PC-9 (cell line): ENCODE results near the gene EP300.

Source experiments
- CTCF ChIP-seq: fragments of 200-600 bp; sonication (generic); conservative IDR thresholded peaks from 2 replicates; pipeline ENCODE4 v1.6.1; 2017; ENCODE audit warnings: mixed run types, antibody characterized with exemption, mild to moderate bottlenecking, moderate library complexity
- EZH2 ChIP-seq: fragments of 200-600 bp; sonication (generic); IDR thresholded peaks from 2 replicates; pipeline ENCODE4 v1.8.0; 2017; ENCODE audit warnings: antibody characterized with exemption, low read depth

DNA sequence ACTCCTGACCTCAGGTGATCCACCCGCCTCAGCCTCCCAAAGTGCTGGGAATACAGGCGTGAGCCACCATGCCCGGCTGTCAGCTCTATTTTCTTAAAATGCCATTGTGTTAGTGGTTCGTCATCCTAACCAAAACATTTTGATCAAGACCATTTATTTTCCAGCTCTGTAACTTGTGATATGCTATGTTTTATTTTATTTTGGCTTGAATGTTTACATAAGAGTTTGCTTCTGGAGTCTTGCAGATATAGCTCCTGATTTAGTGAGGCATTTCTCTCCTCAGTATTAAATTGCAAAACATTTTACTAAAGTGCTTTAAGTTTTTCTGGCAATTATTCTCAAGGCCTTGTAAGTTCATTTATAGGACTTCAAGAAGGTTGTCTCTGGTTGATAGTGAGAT is 4.4 kb downstream of the EP300 start:
- TF ChIP-seq CTCF = no peak
- TF ChIP-seq EZH2 = no peak
